ENCODE measurements around the gene RNF113B. TPM values are rescaled to one million over a fixed set of nuclear protein-coding genes. Genes with fewer than 3 reads are reported as not detected.

The RNF113B gene
- polyA plus RNA-seq, 1 donor (not counting 4 experiments of a cell fraction or from before 2014, with no cell fraction given), result not detected

- no peaks in the 10 kb centered on the region for H3K9me1 ChIP-seq (ENCODE audit: control insufficient read depth, extremely low read depth, insufficient read depth, low read length)
- no peak for TF ChIP-seq EZH2 (IDR thresholded peaks at IDR 0.05; ENCODE audit: low read length)
- TF ChIP-seq CTCF (optimal IDR thresholded peaks at IDR 0.05 in 1 of 3, IDR thresholded peaks at IDR 0.05 in 1 of 3, conservative IDR thresholded peaks at IDR 0.05 in 1 of 3; ENCODE audit: extremely low read depth in 1 of 3, insufficient read depth in 2 of 3, low read length in 3 of 3), result peak in 1 of 3 experiments; percentile 9
- peak overlapping the region; percentile 75 for H2AFZ ChIP-seq (ENCODE audit: control insufficient read depth, low read length)
- H3K27me3 ChIP-seq (ENCODE audit: control insufficient read depth, extremely low read depth, insufficient read depth, low read length), result peaks cover 22% of the 10 kb centered on the region
- dilution Hi-C loops (cut with MboI; ENCODE audit: extremely low pct_ligation_motif_present, low sequenced_read_pairs), result no loop called here
- no peak overlapping the region for H3K27ac ChIP-seq (ENCODE audit: control insufficient read depth, insufficient read depth, low read length)
- no peaks in the 10 kb centered on the region for H4K20me1 ChIP-seq (ENCODE audit: control insufficient read depth, extremely low read depth, insufficient read depth, low read length)
- peaks cover 8% of the 10 kb centered on the region for H3K79me2 ChIP-seq (ENCODE audit: control insufficient read depth, insufficient read depth, low read length)
- H3K4me3 ChIP-seq (ENCODE audit: control insufficient read depth in 2 of 3, extremely low read depth in 1 of 3, insufficient read depth in 2 of 3, low read depth in 1 of 3, low read length in 3 of 3), result peak overlapping the region in 2 of 3 experiments; percentile 31 to 77
- peak; percentile 53 for FAIRE-seq
- no peak overlapping the region for H3K9ac ChIP-seq (ENCODE audit: control insufficient read depth, extremely low read depth, insufficient read depth, low read length)
- peak overlapping the region; percentile 84 for H3K4me2 ChIP-seq (ENCODE audit: control insufficient read depth, extremely low read depth, insufficient read depth, low read depth, low read length)
- H3K9me3 ChIP-seq (ENCODE audit: control insufficient read depth, low read depth, low read length), result no peaks in the 10 kb centered on the region
- no peaks in the 10 kb centered on the region for H3K36me3 ChIP-seq (ENCODE audit: control insufficient read depth in 2 of 2, extremely low read depth in 1 of 2, insufficient read depth in 2 of 2, low read length in 2 of 2)
- DNase-seq (ENCODE audit: low read depth, low spot score), result no peak
- peaks cover 8% of the 10 kb centered on the region for H3K4me1 ChIP-seq (ENCODE audit: control insufficient read depth, extremely low read depth, insufficient read depth, low read length)
These were observed 32.2 kb downstream of the RNF113B start for GRCh38 chr13:98144801-98145350.

GRCh38 chr13:98144027-98144741 lies 32.9 kb downstream of the RNF113B start:
- Histone ChIP-seq H4K20me1 (ENCODE audit: control insufficient read depth, extremely low read depth, insufficient read depth, low read length) (no peaks in the 10 kb centered on the region), H3K79me2 (ENCODE audit: control insufficient read depth, insufficient read depth, low read length) (peaks cover 8% of the 10 kb centered on the region), H3K36me3 (ENCODE audit: control insufficient read depth in 2 of 2, extremely low read depth in 1 of 2, insufficient read depth in 2 of 2, low read length in 2 of 2) (no peaks in the 10 kb centered on the region), H2AFZ (ENCODE audit: control insufficient read depth, low read length) (peak overlapping the region; percentile 75), H3K4me3 (ENCODE audit: control insufficient read depth in 2 of 3, extremely low read depth in 1 of 3, insufficient read depth in 2 of 3, low read depth in 1 of 3, low read length in 3 of 3) (peak overlapping the region; percentile 22 to 77 (median 57)), H3K9me1 (ENCODE audit: control insufficient read depth, extremely low read depth, insufficient read depth, low read length) (no peaks in the 10 kb centered on the region), H3K27ac (ENCODE audit: control insufficient read depth, insufficient read depth, low read length) (no peak overlapping the region), H3K4me1 (ENCODE audit: control insufficient read depth, extremely low read depth, insufficient read depth, low read length) (peaks cover 8% of the 10 kb centered on the region), H3K9ac (ENCODE audit: control insufficient read depth, extremely low read depth, insufficient read depth, low read length) (peak overlapping the region; percentile 63), H3K27me3 (ENCODE audit: control insufficient read depth, extremely low read depth, insufficient read depth, low read length) (peaks cover 22% of the 10 kb centered on the region), H3K9me3 (ENCODE audit: control insufficient read depth, low read depth, low read length) (no peaks in the 10 kb centered on the region), H3K4me2 (ENCODE audit: control insufficient read depth, extremely low read depth, insufficient read depth, low read depth, low read length) (peak overlapping the region; percentile 84)
- TF ChIP-seq EZH2 (IDR thresholded peaks at IDR 0.05; ENCODE audit: low read length) (no peak), CTCF (optimal IDR thresholded peaks at IDR 0.05 in 1 of 3, IDR thresholded peaks at IDR 0.05 in 1 of 3, conservative IDR thresholded peaks at IDR 0.05 in 1 of 3; ENCODE audit: extremely low read depth in 1 of 3, insufficient read depth in 2 of 3, low read length in 3 of 3) (no peak)
- no peak for DNase-seq (ENCODE audit: low read depth, low spot score)
- peak; percentile 65 for FAIRE-seq
- dilution Hi-C loops (cut with MboI; ENCODE audit: extremely low pct_ligation_motif_present, low sequenced_read_pairs), result no loop called here

Data from keratinocyte (primary cell).